HCT116 (cell line): Measurements from ENCODE around the gene CHST11. TPM values are rescaled to one million over a fixed set of nuclear protein-coding genes. Genes with fewer than 3 reads are reported as not detected.

ENCODE experiments used
- ATAC-seq: fragments of 200-7000 bp; cut with Tn5 transposase; 2 replicates; pipeline ENCODE4 v1.9.1; 2020; ENCODE audit warnings: mild to moderate bottlenecking, moderate library complexity
- BruUV-seq: library from RNA; stranded (reverse); fragments of 400-500 nt; replicated peaks from 2 replicates; lab custom pipeline; 2021; lab: Mats Ljungman, UMichigan
- CTCF ChIA-PET: fragments of 300-600 bp; sonication (Branson Sonifier 250); formaldehyde crosslinking; loops from one replicate; lab custom pipeline; 2021; ENCODE audit warnings: antibody characterized with exemption; lab: Charles Lee
- POLR2A ChIA-PET: fragments of 300-600, 350-600 bp; sonication (Branson Sonifier 250); formaldehyde crosslinking; loops from one replicate; lab custom pipeline; 2021; ENCODE audit warnings: antibody characterized with exemption; lab: Charles Lee
- RAD21 ChIA-PET, 2 experiments: fragments of 300-600 bp; sonication (Branson Sonifier 250); formaldehyde crosslinking; loops; one replicate each; lab custom pipeline; 2023; ENCODE audit warnings: low total read pairs in 2 of 2; ENCODE audit not compliant: uncharacterized antibody in 2 of 2, unreplicated experiment in 2 of 2, low non-redundant PET in 1 of 2; lab: Charles Lee
- DNase-seq: peaks from one replicate; pipeline ENCODE4 v3.0.0-alpha.2; 2010; ENCODE audit warnings: low read depth, low spot score
- H2AFZ ChIP-seq: fragments of 200-600 bp; shearing (Covaris generic), sonication (generic); 2 replicates; pipeline ENCODE4 v1.6.1; 2017; ENCODE audit warnings: low read depth, mixed run types, mixed read lengths, antibody characterized with exemption, low read length; ENCODE audit not compliant: poor library complexity, severe bottlenecking
- H3K27ac ChIP-seq: 2 replicates; pipeline ENCODE4 v1.5.1; 2012; ENCODE audit warnings: low read depth, low read length
- H3K27me3 ChIP-seq: fragments of 200-600 bp; sonication (generic); 2 replicates; pipeline ENCODE4 v1.6.1; 2016; ENCODE audit warnings: mixed run types, low read length, mixed read lengths; ENCODE audit not compliant: insufficient read depth
- H3K36me3 ChIP-seq, 2 experiments: fragments of 200-500 bp in 1 of 2; fragments of 200-600 bp in 1 of 2; sonication (Bioruptor generic) in 1 of 2; sonication (generic) in 1 of 2; 2 replicates each; pipeline versions ENCODE4 v1.5.1 to v1.6.1; 2014 to 2016; ENCODE audit warnings: low read length in 2 of 2, inconsistent platforms in 1 of 2, mixed read lengths in 1 of 2, mixed run types in 1 of 2; ENCODE audit not compliant: insufficient read depth in 2 of 2, control insufficient read depth in 1 of 2
- H3K4me1 ChIP-seq, 2 experiments: fragments of 200-600 bp in 1 of 2; sonication (generic) in 1 of 2; 2 replicates each; pipeline versions ENCODE4 v1.5.1 to v1.6.1; 2012 to 2017; ENCODE audit warnings: low read length in 2 of 2, inconsistent platforms in 1 of 2, mild to moderate bottlenecking in 1 of 2, mixed read lengths in 1 of 2, mixed run types in 1 of 2, moderate library complexity in 1 of 2; ENCODE audit not compliant: insufficient read depth in 2 of 2, control insufficient read depth in 1 of 2
- H3K4me2 ChIP-seq: fragments of 200-600 bp; sonication (generic); 2 replicates; pipeline ENCODE4 v1.6.1; 2017; ENCODE audit warnings: mixed run types, low read length, mixed read lengths
- H3K4me3 ChIP-seq, 2 experiments: fragments of 200-600 bp in 1 of 2; sonication (generic) in 1 of 2; replicated peaks in 1 of 2; 2 replicates each; pipeline ENCODE4 v1.5.1; 2011 to 2016; ENCODE audit warnings: low read length in 2 of 2, control low read depth in 1 of 2, low read depth in 1 of 2, mild to moderate bottlenecking in 1 of 2, mixed read lengths in 1 of 2, mixed run types in 1 of 2
- H3K79me2 ChIP-seq: fragments of 200-600 bp; sonication (generic); 2 replicates; pipeline ENCODE4 v1.6.1; 2017; ENCODE audit warnings: mild to moderate bottlenecking, mixed run types, low read length, moderate library complexity, mixed read lengths; ENCODE audit not compliant: insufficient read depth
- H3K9ac ChIP-seq: fragments of 200-600 bp; sonication (generic); 2 replicates; pipeline ENCODE4 v1.6.1; 2016; ENCODE audit warnings: low read length, mixed read lengths
- H3K9me2 ChIP-seq: fragments of 200-600 bp; sonication (generic), shearing (Covaris generic); 2 replicates; pipeline ENCODE4 v1.6.1; 2017; ENCODE audit warnings: mixed run types, mild to moderate bottlenecking, moderate library complexity; ENCODE audit not compliant: insufficient read depth
- H3K9me3 ChIP-seq, 2 experiments: fragments of 200-500 bp in 1 of 2; fragments of 200-600 bp in 1 of 2; sonication (Bioruptor generic) in 1 of 2; sonication (generic) in 1 of 2; 2 replicates each; pipeline ENCODE4 v1.6.1; 2014 to 2017; ENCODE audit warnings: low read length in 2 of 2, mixed read lengths in 2 of 2, inconsistent platforms in 1 of 2, low read depth in 1 of 2, mild to moderate bottlenecking in 1 of 2, mixed run types in 1 of 2, moderate library complexity in 1 of 2; ENCODE audit not compliant: control insufficient read depth in 1 of 2, insufficient read depth in 1 of 2
- H4K20me1 ChIP-seq: fragments of 200-600 bp; sonication (generic), shearing (Covaris generic); 2 replicates; pipeline ENCODE4 v1.6.1; 2017; ENCODE audit warnings: mixed run types, mild to moderate bottlenecking, moderate library complexity; ENCODE audit not compliant: insufficient read depth
- ATF3 ChIP-seq: IDR thresholded peaks from 2 replicates; pipeline ENCODE4 v1.6.1; 2012
- CEBPB ChIP-seq: IDR thresholded peaks from 2 replicates; pipeline ENCODE4 v1.6.1; 2012; ENCODE audit warnings: low read depth
- CTCF ChIP-seq, 3 experiments: fragments of 200-600 bp in 1 of 3; sonication (generic) in 1 of 3; IDR thresholded peaks in 2 of 3; conservative IDR thresholded peaks in 1 of 3; 2 replicates each; pipeline ENCODE4 v1.5.1; 2012 to 2017; ENCODE audit warnings: low read depth in 2 of 3, low read length in 2 of 3, antibody characterized with exemption in 1 of 3, borderline replicate concordance in 1 of 3, control low read depth in 1 of 3, mild to moderate bottlenecking in 1 of 3, mixed read lengths in 1 of 3, mixed run types in 1 of 3, moderate library complexity in 1 of 3; ENCODE audit not compliant: insufficient read depth in 1 of 3
- ELF1 ChIP-seq: IDR thresholded peaks from 2 replicates; pipeline ENCODE4 v1.6.1; 2012; ENCODE audit warnings: low read depth, borderline replicate concordance
- EZH2 ChIP-seq: fragments of 200-600 bp; sonication (generic); IDR thresholded peaks from 2 replicates; pipeline ENCODE4 v1.6.1; 2017; ENCODE audit warnings: antibody characterized with exemption, mixed run types
- FOSL1 ChIP-seq: IDR thresholded peaks from 2 replicates; pipeline ENCODE4 v1.6.1; 2012; ENCODE audit warnings: low read depth
- JUND ChIP-seq: IDR thresholded peaks from 2 replicates; pipeline ENCODE4 v1.6.1; 2012
- POLR2AphosphoS5 ChIP-seq: IDR thresholded peaks from 2 replicates; pipeline ENCODE4 v1.6.1; 2011; ENCODE audit warnings: mild to moderate bottlenecking, low read depth, low read length, moderate library complexity
- RAD21 ChIP-seq: IDR thresholded peaks from 2 replicates; pipeline ENCODE4 v1.6.1; 2012; ENCODE audit warnings: low read depth, mild to moderate bottlenecking
- REST ChIP-seq: IDR thresholded peaks from 2 replicates; pipeline ENCODE4 v1.6.1; 2012; ENCODE audit warnings: low read depth
- SIN3A ChIP-seq: IDR thresholded peaks from 2 replicates; pipeline ENCODE4 v1.6.1; 2012; ENCODE audit warnings: low read depth
- SP1 ChIP-seq: IDR thresholded peaks from 2 replicates; pipeline ENCODE4 v1.6.1; 2012; ENCODE audit warnings: low read depth
- TCF7L2 ChIP-seq: IDR thresholded peaks from 2 replicates; pipeline ENCODE4 v1.7.0; 2011; ENCODE audit warnings: borderline replicate concordance, inconsistent platforms; ENCODE audit not compliant: insufficient read depth, insufficient read length; ENCODE audit errors: extremely low read depth
- YY1 ChIP-seq: IDR thresholded peaks from 2 replicates; pipeline ENCODE4 v1.6.1; 2011; ENCODE audit warnings: low read length, low read depth, moderate library complexity, mild to moderate bottlenecking; ENCODE audit not compliant: insufficient replicate concordance; ENCODE audit errors: extremely low read depth
- ZFX ChIP-seq: fragments of 450-650 bp; IDR thresholded peaks from 2 replicates; pipeline ENCODE4 v1.6.1; 2017
- intact Hi-C: fragments of 100-400 bp; cut with micrococcal nuclease; formaldehyde crosslinking; loops from 2 replicates; pipeline ENCODE4 v1.10.0; 2022
- total RNA-seq: library from RNA; stranded (reverse); gene quantifications from one replicate; pipeline ENCODE4 v1.2.1, GENCODE V29; 2021; ENCODE audit not compliant: unreplicated experiment

CHST11 gene
- total RNA-seq, 1 experiment from 2014 or later: 10.1 TPM

GRCh38 chr12:104697186-104697585, 240.4 kb downstream of the CHST11 start:
- no peak overlapping the region for H3K4me2 ChIP-seq
- TF ChIP-seq REST (no peak), SIN3A (no peak), SP1 (no peak), POLR2AphosphoS5 (no peak), FOSL1 (no peak)
- H3K9ac ChIP-seq: no peak overlapping the region
- no peak overlapping the region for H3K4me3 ChIP-seq
- intact Hi-C loops: no loop called here
- H3K79me2 ChIP-seq: no peaks in the 10 kb centered on the region
- no peaks in the 10 kb centered on the region for H3K36me3 ChIP-seq
- no peaks in the 10 kb centered on the region for H4K20me1 ChIP-seq
- no peaks in the 10 kb centered on the region for H3K4me1 ChIP-seq
- ATAC-seq: no peak
- no peaks in the 10 kb centered on the region for H3K27me3 ChIP-seq
- no peak overlapping the region for H2AFZ ChIP-seq
- no peaks in the 10 kb centered on the region for H3K9me3 ChIP-seq
- no peak for DNase-seq
- RAD21 ChIA-PET: no interaction called here
- H3K9me2 ChIP-seq: no peaks in the 10 kb centered on the region
- no TSS peak for BruUV-seq
- H3K27ac ChIP-seq: no peak overlapping the region
- CTCF ChIA-PET: no interaction called here
- POLR2A ChIA-PET: no interaction called here

GRCh38 chr12:104698871-104699270, 242.1 kb downstream of the CHST11 start:
- no peaks in the 10 kb centered on the region for H3K27me3 ChIP-seq
- no peaks in the 10 kb centered on the region for H3K9me3 ChIP-seq
- ChIA-PET POLR2A (no interaction called here), RAD21 (no interaction called here), CTCF (no interaction called here)
- no peaks in the 10 kb centered on the region for H3K36me3 ChIP-seq
- DNase-seq (no peak), ATAC-seq (no peak)
- intact Hi-C loops: no loop called here
- H3K4me3 ChIP-seq: no peak overlapping the region
- no peaks in the 10 kb centered on the region for H3K79me2 ChIP-seq
- H3K27ac ChIP-seq: no peak overlapping the region
- no peak overlapping the region for H3K4me2 ChIP-seq
- no peaks in the 10 kb centered on the region for H4K20me1 ChIP-seq
- no peaks in the 10 kb centered on the region for H3K4me1 ChIP-seq
- H2AFZ ChIP-seq: no peak overlapping the region
- H3K9ac ChIP-seq: no peak overlapping the region
- no peaks in the 10 kb centered on the region for H3K9me2 ChIP-seq
- no TSS peak for BruUV-seq
- TF ChIP-seq CEBPB: no peak
- TF ChIP-seq JUND: no peak
- no peak for TF ChIP-seq FOSL1
- TF ChIP-seq RAD21: no peak
- no peak for TF ChIP-seq YY1
- no peak for TF ChIP-seq TCF7L2
- no peak for TF ChIP-seq POLR2AphosphoS5
- TF ChIP-seq ATF3: no peak
- TF ChIP-seq CTCF (IDR thresholded peaks at IDR 0.05 in 2 of 3, conservative IDR thresholded peaks at IDR 0.05 in 1 of 3; ENCODE audit: borderline replicate concordance in 1 of 3, insufficient read depth in 1 of 3, low read depth in 2 of 3, low read length in 2 of 3): no peak
- TF ChIP-seq ZFX: no peak
- no peak for TF ChIP-seq ELF1
- no peak for TF ChIP-seq EZH2
